Upper lobe of left lung (tissue), 6 donors: ENCODE data around the gene SLC15A2. TPM values are rescaled to one million over a fixed set of nuclear protein-coding genes. Genes with fewer than 3 reads are reported as not detected.
A peak's percentile ranks its signal among the peaks of the same experiment; 100 is the strongest.

Source experiments
- ATAC-seq, 2 donors: fragments of 200-7000 bp; cut with Tn5 transposase; one replicate each; pipeline ENCODE4 v1.9.1; 2022; ENCODE audit warnings: mild to moderate bottlenecking in 2 of 2, moderate library complexity in 2 of 2; ENCODE audit not compliant: low FRiP score in 2 of 2
- DNase-seq, 2 donors: peaks; one replicate each; pipeline ENCODE4 v3.0.0-alpha.2; 2019 to 2020
- H3K27ac ChIP-seq, 4 donors: fragments of 200-600 bp; sonication (generic); one replicate each; pipeline ENCODE4 v1.5.1; 2016 to 2019
- H3K27me3 ChIP-seq, 4 donors: fragments of 200-600 bp; sonication (generic); one replicate each; pipeline ENCODE4 v1.5.1; 2017 to 2019
- H3K36me3 ChIP-seq, 4 donors: fragments of 200-600 bp; sonication (generic); one replicate each; pipeline ENCODE4 v1.5.1; 2016 to 2019
- H3K4me1 ChIP-seq, 4 donors: fragments of 200-600 bp; sonication (generic); one replicate each; pipeline ENCODE4 v1.5.1; 2018 to 2019
- H3K4me3 ChIP-seq, 4 donors: fragments of 200-600 bp; sonication (generic); one replicate each; pipeline ENCODE4 v1.5.1; 2017 to 2019; ENCODE audit warnings: mild to moderate bottlenecking in 2 of 4, moderate library complexity in 1 of 4
- H3K9me3 ChIP-seq, 4 donors: fragments of 200-600 bp; sonication (generic); one replicate each; pipeline ENCODE4 v1.5.1; 2018 to 2019
- CTCF ChIP-seq, 6 experiments: fragments of 450-650 bp in 4 of 6; fragments of 200-600 bp in 2 of 6; sonication (generic) in 2 of 6; IDR thresholded peaks; one replicate each; pipeline ENCODE4 v1.5.1; 2016 to 2019; ENCODE audit warnings: antibody characterized with exemption in 6 of 6
- EP300 ChIP-seq, 4 donors: sonication (generic); formaldehyde crosslinking; IDR thresholded peaks; one replicate each; pipeline ENCODE4 v1.5.1; 2017; ENCODE audit warnings: antibody characterized with exemption in 4 of 4, control low read depth in 2 of 4
- POLR2A ChIP-seq, 4 donors: fragments of 450-650 bp; IDR thresholded peaks; one replicate each; pipeline ENCODE4 v1.5.1; 2016 to 2017; ENCODE audit warnings: antibody characterized with exemption in 4 of 4, mild to moderate bottlenecking in 2 of 4
- POLR2AphosphoS5 ChIP-seq, 2 donors: sonication (generic); formaldehyde crosslinking; IDR thresholded peaks; one replicate each; pipeline ENCODE4 v1.5.1; 2017; ENCODE audit warnings: antibody characterized with exemption in 2 of 2
- WGBS, 2 donors: methylation state at CpG; one replicate each; pipeline ENCODE4 v1.1.5; 2017 to 2018; 5-methylcytosine and 5-hydroxymethylcytosine counted together
- total RNA-seq, 6 donors: library from RNA; depleted of rRNA in 4 of 6; stranded (reverse); fragments of >200 nt in 4 of 6; gene quantifications; one replicate each; pipeline versions ENCODE4 v1.1.0 to v1.2.1, GENCODE V29; 2016 to 2021
- donor health status: DM: no; HTN: no; CAD: no; lungs with moderate emphysema.
- donor health status: DM: no; HTN: yes; CAD: no; lungs with severe emphysema.

SLC15A2 gene
- total RNA-seq, 6 donors from 2014 or later, result 25.1 to 72.4 (median 40.8) TPM

- 70 to 73% methylated on average over 3 of the region's 3 CpGs for WGBS, 2 donors
Observed at GRCh38 chr3:121956363-121956762, 62.2 kb downstream of the SLC15A2 start.

GRCh38 chr3:121957674-121958415, 63.6 kb downstream of the SLC15A2 start:
- no peak for TF ChIP-seq EP300 (IDR thresholded peaks at IDR 0.05)
- TF ChIP-seq CTCF (IDR thresholded peaks at IDR 0.05), result no peak
- no peak for TF ChIP-seq POLR2A (IDR thresholded peaks at IDR 0.05)
- no peak for TF ChIP-seq POLR2AphosphoS5 (IDR thresholded peaks at IDR 0.05)
- peaks cover 0 to under 1% (median 0%) of the 10 kb centered on the region in 4 donors for H3K9me3 ChIP-seq
- H3K27ac ChIP-seq, result peak overlapping the region in 1 of 4 donors; percentile 3
- no peaks in the 10 kb centered on the region for H3K36me3 ChIP-seq
- H3K4me1 ChIP-seq, result no peaks in the 10 kb centered on the region
- DNase-seq (peak in 1 of 2 donors; percentile 34), ATAC-seq (peak in 1 of 2 donors; percentile 75)
- no peak overlapping the region for H3K4me3 ChIP-seq
- no peaks in the 10 kb centered on the region for H3K27me3 ChIP-seq
- WGBS, 2 donors, result 74 to 75% methylated on average over 2 of the region's 2 CpGs

More at GRCh38 chr3:121956363-121956762, 62.2 kb downstream of the SLC15A2 start:
- Histone ChIP-seq H3K27ac (no peak overlapping the region), H3K4me1 (no peaks in the 10 kb centered on the region), H3K36me3 (no peaks in the 10 kb centered on the region), H3K9me3 (peaks cover 0 to 8% (median 5%) of the 10 kb centered on the region in 4 donors), H3K4me3 (no peak overlapping the region), H3K27me3 (no peaks in the 10 kb centered on the region)
- TF ChIP-seq EP300 (IDR thresholded peaks at IDR 0.05) (no peak), POLR2AphosphoS5 (IDR thresholded peaks at IDR 0.05) (no peak), CTCF (IDR thresholded peaks at IDR 0.05) (no peak), POLR2A (IDR thresholded peaks at IDR 0.05) (no peak)
- DNase-seq (no peak), ATAC-seq (no peak)

- DNase-seq (no peak), ATAC-seq (no peak)
- Histone ChIP-seq H3K9me3 (no peaks in the 10 kb centered on the region), H3K4me3 (no peak overlapping the region), H3K4me1 (no peaks in the 10 kb centered on the region), H3K36me3 (no peaks in the 10 kb centered on the region), H3K27ac (no peak overlapping the region), H3K27me3 (no peaks in the 10 kb centered on the region)
- no peak for TF ChIP-seq CTCF (IDR thresholded peaks at IDR 0.05)
- no peak for TF ChIP-seq POLR2A (IDR thresholded peaks at IDR 0.05)
- no peak for TF ChIP-seq POLR2AphosphoS5 (IDR thresholded peaks at IDR 0.05)
- no peak for TF ChIP-seq EP300 (IDR thresholded peaks at IDR 0.05)
- 58 to 64% methylated on average over 3 of the region's 3 CpGs for WGBS, 2 donors
Observed at GRCh38 chr3:121958801-121959200, 64.6 kb downstream of the SLC15A2 start.

- Histone ChIP-seq H3K36me3 (no peaks in the 10 kb centered on the region), H3K27me3 (no peaks in the 10 kb centered on the region), H3K4me3 (no peak overlapping the region), H3K27ac (no peak overlapping the region), H3K9me3 (no peaks in the 10 kb centered on the region), H3K4me1 (no peaks in the 10 kb centered on the region)
- TF ChIP-seq CTCF (IDR thresholded peaks at IDR 0.05) (no peak), EP300 (IDR thresholded peaks at IDR 0.05) (no peak), POLR2A (IDR thresholded peaks at IDR 0.05) (no peak), POLR2AphosphoS5 (IDR thresholded peaks at IDR 0.05) (no peak)
- no peak for DNase-seq
- no peak for ATAC-seq
Observed at GRCh38 chr3:121961283-121961682, 67.1 kb downstream of the SLC15A2 start.

- no peak for ATAC-seq
- H3K4me3 ChIP-seq, result no peak overlapping the region
- H3K9me3 ChIP-seq, result no peaks in the 10 kb centered on the region
- no peaks in the 10 kb centered on the region for H3K36me3 ChIP-seq
- DNase-seq, result no peak
- TF ChIP-seq EP300 (IDR thresholded peaks at IDR 0.05) (no peak), CTCF (IDR thresholded peaks at IDR 0.05) (no peak), POLR2A (IDR thresholded peaks at IDR 0.05) (no peak), POLR2AphosphoS5 (IDR thresholded peaks at IDR 0.05) (no peak)
- no peak overlapping the region for H3K27ac ChIP-seq
- no peaks in the 10 kb centered on the region for H3K4me1 ChIP-seq
- no peaks in the 10 kb centered on the region for H3K27me3 ChIP-seq
Observed at GRCh38 chr3:121962443-121962842, 68.2 kb downstream of the SLC15A2 start.
